HL-60 (cell line): ENCODE measurements around the gene PNPO.

Source experiments
- DNase-seq, 2 experiments: peaks; one replicate each; pipeline ENCODE4 v3.0.0-alpha.2; 2010 to 2020; ENCODE audit warnings: low read depth in 1 of 2, low spot score in 1 of 2
- H3K27ac ChIP-seq: fragments of 250-450 bp; sonication (Bioruptor Pico); replicated peaks from 2 replicates; pipeline ENCODE4 v1.5.1; 2020; ENCODE audit warnings: mild to moderate bottlenecking, moderate library complexity
- H3K27me3 ChIP-seq: fragments of 250-450 bp; sonication (Bioruptor Pico); 2 replicates; pipeline ENCODE4 v1.5.1; 2021; ENCODE audit warnings: mild to moderate bottlenecking, moderate library complexity; ENCODE audit not compliant: insufficient read depth, poor library complexity, severe bottlenecking
- H3K4me3 ChIP-seq: replicated peaks from 2 replicates; pipeline ENCODE4 v1.5.1; 2011; ENCODE audit warnings: mild to moderate bottlenecking, control low read depth, low read length; ENCODE audit not compliant: insufficient read depth
- GABPA ChIP-seq: IDR thresholded peaks from 2 replicates; pipeline ENCODE4 v1.6.1; 2012; ENCODE audit warnings: low read depth
- POLR2AphosphoS5 ChIP-seq: IDR thresholded peaks from 2 replicates; pipeline ENCODE4 v1.6.1; 2012; ENCODE audit warnings: low read depth
- REST ChIP-seq: IDR thresholded peaks from 2 replicates; pipeline ENCODE4 v1.6.1; 2012; ENCODE audit warnings: low read depth; ENCODE audit not compliant: insufficient replicate concordance
- SPI1 ChIP-seq: IDR thresholded peaks from 2 replicates; pipeline ENCODE4 v1.6.1; 2012; ENCODE audit warnings: low read depth, mild to moderate bottlenecking, borderline replicate concordance
- TF ChIP-seq, protein P1 (sequence below): IDR thresholded peaks from one replicate; pipeline ENCODE4 v1.5.1; 2011; ENCODE audit warnings: low read length, control low read depth, inconsistent platforms; ENCODE audit not compliant: insufficient read depth

The PNPO gene

GRCh38 chr17:47913050-47913449 is 28.3 kb upstream of the PNPO start:
- Histone ChIP-seq H3K27me3 (no peaks in the 10 kb centered on the region), H3K27ac (no peak overlapping the region), H3K4me3 (no peak overlapping the region)
- TF ChIP-seq SPI1 (no peak), POLR2AphosphoS5 (no peak), GABPA (no peak), REST (no peak)
- TF ChIP-seq, protein P1, sequence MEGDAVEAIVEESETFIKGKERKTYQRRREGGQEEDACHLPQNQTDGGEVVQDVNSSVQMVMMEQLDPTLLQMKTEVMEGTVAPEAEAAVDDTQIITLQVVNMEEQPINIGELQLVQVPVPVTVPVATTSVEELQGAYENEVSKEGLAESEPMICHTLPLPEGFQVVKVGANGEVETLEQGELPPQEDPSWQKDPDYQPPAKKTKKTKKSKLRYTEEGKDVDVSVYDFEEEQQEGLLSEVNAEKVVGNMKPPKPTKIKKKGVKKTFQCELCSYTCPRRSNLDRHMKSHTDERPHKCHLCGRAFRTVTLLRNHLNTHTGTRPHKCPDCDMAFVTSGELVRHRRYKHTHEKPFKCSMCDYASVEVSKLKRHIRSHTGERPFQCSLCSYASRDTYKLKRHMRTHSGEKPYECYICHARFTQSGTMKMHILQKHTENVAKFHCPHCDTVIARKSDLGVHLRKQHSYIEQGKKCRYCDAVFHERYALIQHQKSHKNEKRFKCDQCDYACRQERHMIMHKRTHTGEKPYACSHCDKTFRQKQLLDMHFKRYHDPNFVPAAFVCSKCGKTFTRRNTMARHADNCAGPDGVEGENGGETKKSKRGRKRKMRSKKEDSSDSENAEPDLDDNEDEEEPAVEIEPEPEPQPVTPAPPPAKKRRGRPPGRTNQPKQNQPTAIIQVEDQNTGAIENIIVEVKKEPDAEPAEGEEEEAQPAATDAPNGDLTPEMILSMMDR = no peak
- no peak for DNase-seq

DNA sequence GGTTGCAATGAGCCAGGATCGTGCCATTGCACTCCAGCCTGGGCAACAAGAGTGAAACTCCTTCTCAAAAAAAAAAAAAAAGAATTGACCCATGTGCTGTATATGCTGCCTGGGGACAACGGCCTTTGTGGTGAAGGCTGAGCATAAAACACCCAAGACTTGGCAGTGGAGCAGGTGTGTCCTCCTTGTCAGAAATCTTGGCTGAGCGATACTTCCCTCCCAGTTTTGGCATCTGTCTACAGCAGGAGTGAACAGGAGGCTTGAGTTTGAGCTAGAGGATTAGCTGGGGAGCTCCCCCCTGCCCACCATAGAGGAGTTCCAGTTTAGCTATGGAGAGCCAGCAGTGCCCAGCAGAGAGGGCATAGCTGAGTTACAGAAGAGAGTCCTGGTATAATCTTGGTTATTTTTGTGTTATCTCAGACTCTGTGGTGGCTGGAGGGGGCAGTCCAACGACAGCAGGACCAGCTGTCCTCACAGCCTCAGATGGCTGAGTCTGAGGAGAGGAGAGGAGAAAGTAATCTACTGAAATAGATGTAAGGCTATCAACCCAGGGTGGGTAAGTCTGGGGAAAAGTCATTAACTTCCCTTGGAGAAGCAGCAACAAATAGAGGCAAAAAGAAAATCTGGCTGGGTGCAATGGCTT is 26.9 kb upstream of the PNPO start:
- TF ChIP-seq GABPA (no peak), POLR2AphosphoS5 (no peak), SPI1 (no peak), REST (no peak)
- TF ChIP-seq, protein P1 = no peak
- no peak for DNase-seq

GRCh38 chr17:47915776-47916398 is 25.5 kb upstream of the PNPO start:
- TF ChIP-seq SPI1 = no peak
- TF ChIP-seq, protein P1 = no peak
- no peak for TF ChIP-seq POLR2AphosphoS5
- TF ChIP-seq GABPA = no peak
- no peak for TF ChIP-seq REST
- no peak overlapping the region for H3K27ac ChIP-seq
- H3K4me3 ChIP-seq = no peak overlapping the region
- DNase-seq = no peak
- no peaks in the 10 kb centered on the region for H3K27me3 ChIP-seq

More for the DNA sequence above, 26.9 kb upstream of the PNPO start:
- Histone ChIP-seq H3K4me3 (no peak overlapping the region), H3K27ac (no peak overlapping the region), H3K27me3 (no peaks in the 10 kb centered on the region)
